Activated CD8-positive, alpha-beta T cell treated with anti-CD3 and anti-CD28 coated beads for 36 hours (primary cell): ENCODE measurements around the gene ERG. TPM values are rescaled to one million over a fixed set of nuclear protein-coding genes. Genes with fewer than 3 reads are reported as not detected.

Experiments used
- ATAC-seq: fragments of 200-7000 bp; cut with Tn5 transposase; one replicate; pipeline ENCODE4 v1.10.0; 2021; ENCODE audit warnings: mild to moderate bottlenecking, moderate library complexity
- CTCF ChIA-PET: fragments of 350-600 bp; sonication (Branson Sonifier 250); formaldehyde crosslinking; loops from one replicate; lab custom pipeline; 2021; ENCODE audit warnings: antibody characterized with exemption; lab: Charles Lee
- POLR2A ChIA-PET: fragments of 350-600 bp; sonication (Branson Sonifier 250); formaldehyde crosslinking; loops from one replicate; lab custom pipeline; 2021; ENCODE audit warnings: antibody characterized with exemption; lab: Charles Lee
- DNase-seq: peaks from one replicate; pipeline ENCODE4 v3.0.0-alpha.2; 2020
- H3K27ac Mint-ChIP-seq: one replicate; pipeline ENCODE4 v1.8.0; 2021; ENCODE audit warnings: mild to moderate bottlenecking, mixed read lengths
- H3K27me3 Mint-ChIP-seq: one replicate; pipeline ENCODE4 v1.8.0; 2021; ENCODE audit warnings: mixed read lengths
- H3K36me3 Mint-ChIP-seq: one replicate; pipeline ENCODE4 v1.8.0; 2021; ENCODE audit warnings: low read depth, mixed read lengths
- H3K4me1 Mint-ChIP-seq: one replicate; pipeline ENCODE4 v1.8.0; 2021; ENCODE audit warnings: low read depth, mixed read lengths
- H3K4me3 Mint-ChIP-seq: one replicate; pipeline ENCODE4 v1.8.0; 2021; ENCODE audit warnings: mild to moderate bottlenecking, moderate library complexity, mixed read lengths
- H3K9me3 Mint-ChIP-seq: one replicate; pipeline ENCODE4 v1.8.0; 2021; ENCODE audit warnings: mixed read lengths
- CTCF ChIP-seq: fragments of 200-600 bp; IDR thresholded peaks from one replicate; pipeline ENCODE4 v1.8.0; 2022; ENCODE audit warnings: antibody characterized with exemption, mild to moderate bottlenecking
- intact Hi-C: fragments of 100-400 bp; cut with micrococcal nuclease; formaldehyde crosslinking; loops from one replicate; pipeline ENCODE4 v1.10.0; 2022
- total RNA-seq, 2 experiments: library from RNA; stranded (reverse); gene quantifications; one replicate each; pipeline ENCODE4 v1.2.3, GENCODE V29; 2021

ERG gene
- total RNA-seq, 2 experiments from 2014 or later = not detected

GRCh38 chr21:38359835-38360234 is 138.4 kb downstream of the ERG start:
- intact Hi-C loops = no loop called here
- Mint-ChIP-seq H3K36me3 (no peaks in the 10 kb centered on the region), H3K4me3 (no peak overlapping the region), H3K27ac (no peak overlapping the region), H3K27me3 (peaks cover 8% of the 10 kb centered on the region), H3K4me1 (no peaks in the 10 kb centered on the region), H3K9me3 (no peaks in the 10 kb centered on the region)
- no peak for ATAC-seq
- ChIA-PET CTCF (no interaction called here), POLR2A (no interaction called here)
- no peak for TF ChIP-seq CTCF
- no peak for DNase-seq

- no peak overlapping the region for H3K27ac Mint-ChIP-seq
- intact Hi-C loops = no loop called here
- no peaks in the 10 kb centered on the region for H3K4me1 Mint-ChIP-seq
- POLR2A ChIA-PET = no interaction called here
- no peaks in the 10 kb centered on the region for H3K9me3 Mint-ChIP-seq
- H3K36me3 Mint-ChIP-seq = no peaks in the 10 kb centered on the region
- CTCF ChIA-PET = no interaction called here
- no peak for DNase-seq
- H3K27me3 Mint-ChIP-seq = peaks cover 10% of the 10 kb centered on the region
- TF ChIP-seq CTCF = no peak
- H3K4me3 Mint-ChIP-seq = no peak overlapping the region
- ATAC-seq = no peak
Observed at GRCh38 chr21:38359090-38359489, 139.2 kb downstream of the ERG start.

GRCh38 chr21:38358666-38359065 is 139.6 kb downstream of the ERG start:
- Mint-ChIP-seq H3K4me3 (no peak overlapping the region), H3K27me3 (peaks cover 10% of the 10 kb centered on the region), H3K4me1 (no peaks in the 10 kb centered on the region), H3K27ac (no peak overlapping the region), H3K36me3 (no peaks in the 10 kb centered on the region), H3K9me3 (no peaks in the 10 kb centered on the region)
- ATAC-seq = no peak
- intact Hi-C loops = no loop called here
- ChIA-PET POLR2A (no interaction called here), CTCF (no interaction called here)
- DNase-seq = no peak
- no peak for TF ChIP-seq CTCF

GRCh38 chr21:38358098-38358497 is 140.2 kb downstream of the ERG start:
- POLR2A ChIA-PET = no interaction called here
- no peaks in the 10 kb centered on the region for H3K9me3 Mint-ChIP-seq
- H3K27me3 Mint-ChIP-seq = peaks cover 10% of the 10 kb centered on the region
- intact Hi-C loops = no loop called here
- no peak for TF ChIP-seq CTCF
- H3K4me1 Mint-ChIP-seq = no peaks in the 10 kb centered on the region
- ATAC-seq (no peak), DNase-seq (no peak)
- CTCF ChIA-PET = no interaction called here
- no peak overlapping the region for H3K27ac Mint-ChIP-seq
- H3K36me3 Mint-ChIP-seq = no peaks in the 10 kb centered on the region
- no peak overlapping the region for H3K4me3 Mint-ChIP-seq

- ChIA-PET POLR2A (interaction anchor here (0.6 kb wide), 2 partner anchors 58 to 380 kb away, joined by 3 read pairs; no protein-coding TSS in a partner anchor), CTCF (interaction anchor here (0.6 to 6.8 kb wide), 20 partner anchors 14 to 656 kb away, joined by 3 to 55 read pairs (median 4); no protein-coding TSS in a partner anchor)
- H3K9me3 Mint-ChIP-seq = no peaks in the 10 kb centered on the region
- H3K4me1 Mint-ChIP-seq = peaks cover under 1% of the 10 kb centered on the region
- H3K4me3 Mint-ChIP-seq = no peak overlapping the region
- DNase-seq (no peak), ATAC-seq (no peak)
- H3K27me3 Mint-ChIP-seq = peaks cover 10% of the 10 kb centered on the region
- intact Hi-C loops = loop anchor here (2.0 kb wide), 1 partner anchor 198 kb away; no protein-coding TSS in a partner anchor
- no peak for TF ChIP-seq CTCF
- no peaks in the 10 kb centered on the region for H3K36me3 Mint-ChIP-seq
- no peak overlapping the region for H3K27ac Mint-ChIP-seq
Observed at GRCh38 chr21:38356883-38357625, 141.2 kb downstream of the ERG start.
